ENCODE data around the gene USP32. TPM values are rescaled to one million over a fixed set of nuclear protein-coding genes. Genes with fewer than 3 reads are reported as not detected.

Gene USP32
- total RNA-seq, 1 experiment from 2014 or later = 103 TPM

DNA sequence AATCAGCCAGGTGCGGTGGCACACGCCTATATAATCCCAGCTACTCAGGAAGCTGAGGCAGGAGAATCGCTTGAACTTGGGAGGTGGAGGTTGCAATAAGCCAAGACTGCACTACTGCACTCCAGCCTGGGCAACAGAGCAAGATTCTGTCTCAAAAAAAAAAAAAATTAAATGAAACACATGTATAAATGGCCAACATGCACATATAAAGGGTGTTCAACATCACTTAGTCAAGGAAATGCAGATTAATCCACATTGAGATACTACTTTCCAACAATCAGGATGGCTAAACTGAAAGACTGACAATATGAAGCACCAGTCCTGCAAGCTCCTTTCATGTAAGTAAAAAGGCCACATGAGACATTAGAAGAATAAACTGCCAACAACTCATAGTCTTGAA, 20.5 kb downstream of the USP32 start:
- TF ChIP-seq MYBL2 (CRISPR knock-in tag; IDR thresholded peaks at IDR 0.05) = no peak
- TF ChIP-seq, protein P1, sequence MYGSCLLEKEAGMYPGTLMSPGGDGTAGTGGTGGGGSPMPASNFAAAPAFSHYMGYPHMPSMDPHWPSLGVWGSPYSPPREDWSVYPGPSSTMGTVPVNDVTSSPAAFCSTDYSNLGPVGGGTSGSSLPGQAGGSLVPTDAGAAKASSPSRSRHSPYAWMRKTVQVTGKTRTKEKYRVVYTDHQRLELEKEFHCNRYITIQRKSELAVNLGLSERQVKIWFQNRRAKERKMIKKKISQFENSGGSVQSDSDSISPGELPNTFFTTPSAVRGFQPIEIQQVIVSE (CRISPR knock-in tag; IDR thresholded peaks at IDR 0.05; ENCODE audit: borderline replicate concordance) = no peak
- no peak for TF ChIP-seq ZNF425 (CRISPR knock-in tag; conservative IDR thresholded peaks at IDR 0.05)
- TF ChIP-seq NR1H2 (CRISPR knock-in tag; IDR thresholded peaks at IDR 0.05) = no peak
- no peak for TF ChIP-seq ESRRA (CRISPR knock-in tag; IDR thresholded peaks at IDR 0.05; ENCODE audit: borderline replicate concordance)
- no peak for TF ChIP-seq ZNF416 (CRISPR knock-in tag; IDR thresholded peaks at IDR 0.05)
- TF ChIP-seq AFF4 (CRISPR knock-in tag; IDR thresholded peaks at IDR 0.05; ENCODE audit: borderline replicate concordance) = no peak
- TF ChIP-seq, protein P2, sequence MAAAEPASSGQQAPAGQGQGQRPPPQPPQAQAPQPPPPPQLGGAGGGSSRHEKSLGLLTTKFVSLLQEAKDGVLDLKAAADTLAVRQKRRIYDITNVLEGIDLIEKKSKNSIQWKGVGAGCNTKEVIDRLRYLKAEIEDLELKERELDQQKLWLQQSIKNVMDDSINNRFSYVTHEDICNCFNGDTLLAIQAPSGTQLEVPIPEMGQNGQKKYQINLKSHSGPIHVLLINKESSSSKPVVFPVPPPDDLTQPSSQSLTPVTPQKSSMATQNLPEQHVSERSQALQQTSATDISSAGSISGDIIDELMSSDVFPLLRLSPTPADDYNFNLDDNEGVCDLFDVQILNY (CRISPR knock-in tag; IDR thresholded peaks at IDR 0.05) = no peak
- TF ChIP-seq SMAD3 (CRISPR knock-in tag; IDR thresholded peaks at IDR 0.05; ENCODE audit: borderline replicate concordance) = no peak
- TF ChIP-seq, protein P3, sequence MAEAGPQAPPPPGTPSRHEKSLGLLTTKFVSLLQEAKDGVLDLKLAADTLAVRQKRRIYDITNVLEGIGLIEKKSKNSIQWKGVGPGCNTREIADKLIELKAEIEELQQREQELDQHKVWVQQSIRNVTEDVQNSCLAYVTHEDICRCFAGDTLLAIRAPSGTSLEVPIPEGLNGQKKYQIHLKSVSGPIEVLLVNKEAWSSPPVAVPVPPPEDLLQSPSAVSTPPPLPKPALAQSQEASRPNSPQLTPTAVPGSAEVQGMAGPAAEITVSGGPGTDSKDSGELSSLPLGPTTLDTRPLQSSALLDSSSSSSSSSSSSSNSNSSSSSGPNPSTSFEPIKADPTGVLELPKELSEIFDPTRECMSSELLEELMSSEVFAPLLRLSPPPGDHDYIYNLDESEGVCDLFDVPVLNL (CRISPR knock-in tag; IDR thresholded peaks at IDR 0.05; ENCODE audit: borderline replicate concordance, low read depth) = no peak
- no peak for TF ChIP-seq ZBTB21 (CRISPR knock-in tag; IDR thresholded peaks at IDR 0.05; ENCODE audit: borderline replicate concordance)
- no peak for TF ChIP-seq TEAD4 (CRISPR knock-in tag; IDR thresholded peaks at IDR 0.05)
- no peak for TF ChIP-seq GABPB1 (CRISPR knock-in tag; IDR thresholded peaks at IDR 0.05)
- TF ChIP-seq SOX15 (CRISPR knock-in tag; IDR thresholded peaks at IDR 0.05) = no peak
- TF ChIP-seq SP1 (CRISPR knock-in tag; conservative IDR thresholded peaks at IDR 0.05) = no peak
- TF ChIP-seq ZNF423 (CRISPR knock-in tag; IDR thresholded peaks at IDR 0.05) = no peak
- TF ChIP-seq HMGA2 (CRISPR knock-in tag; IDR thresholded peaks at IDR 0.05) = no peak
- TF ChIP-seq ZNF532 (CRISPR knock-in tag; IDR thresholded peaks at IDR 0.05; ENCODE audit: borderline replicate concordance) = no peak
- TF ChIP-seq ELF4 (CRISPR knock-in tag; IDR thresholded peaks at IDR 0.05; ENCODE audit: low read depth) = no peak
- H3K4me3 Mint-ChIP-seq = no peak overlapping the region
- H3K27me3 Mint-ChIP-seq (ENCODE audit: low read depth) = no peaks in the 10 kb centered on the region
- CTCF ChIA-PET = no interaction called here
- no peak for ATAC-seq
- no peaks in the 10 kb centered on the region for H3K9me3 Mint-ChIP-seq
- H3K27ac Mint-ChIP-seq = peak overlapping the region; percentile 80
- H3K36me3 Mint-ChIP-seq = peaks cover 7% of the 10 kb centered on the region
- DNase-seq (ENCODE audit: low spot score) = no peak
- POLR2A ChIA-PET = no interaction called here
- H3K4me1 Mint-ChIP-seq = peaks cover 26% of the 10 kb centered on the region

All from WTC11 (cell line).